Keratinocyte (primary cell): ENCODE results near the gene HIF1A. TPM values are rescaled to one million over a fixed set of nuclear protein-coding genes. Genes with fewer than 3 reads are reported as not detected.

Source experiments
- DNase-seq: peaks from one replicate; pipeline ENCODE4 v3.0.0-alpha.2; 2011; ENCODE audit warnings: low read depth, missing footprints, low spot score
- FAIRE-seq: peaks from 2 replicates; lab custom pipeline; 2011; peaks lifted over from hg19 to GRCh38; lab: Jason Lieb, UNC
- H2AFZ ChIP-seq: 2 replicates; pipeline ENCODE4 v1.6.0; 2012; ENCODE audit warnings: low read length, control low read depth, inconsistent platforms; ENCODE audit not compliant: control insufficient read depth
- H3K27ac ChIP-seq: 2 replicates; pipeline ENCODE4 v1.5.1; 2011; ENCODE audit warnings: low read length; ENCODE audit not compliant: control insufficient read depth, insufficient read depth
- H3K27me3 ChIP-seq: 3 replicates; pipeline ENCODE4 v1.6.0; 2011; ENCODE audit warnings: low read length; ENCODE audit not compliant: control insufficient read depth, insufficient read depth; ENCODE audit errors: extremely low read depth
- H3K36me3 ChIP-seq, 2 experiments: 2 replicates in 1 of 2; 3 replicates in 1 of 2; pipeline ENCODE4 v1.5.1; 2011; ENCODE audit warnings: low read length in 2 of 2, mild to moderate bottlenecking in 1 of 2; ENCODE audit not compliant: control insufficient read depth in 2 of 2, insufficient read depth in 2 of 2; ENCODE audit errors: extremely low read depth in 1 of 2
- H3K4me1 ChIP-seq: 3 replicates; pipeline ENCODE4 v1.5.1; 2011; ENCODE audit warnings: low read length; ENCODE audit not compliant: control insufficient read depth, insufficient read depth; ENCODE audit errors: extremely low read depth
- H3K4me2 ChIP-seq: 3 replicates; pipeline ENCODE4 v1.6.0; 2011; ENCODE audit warnings: low read depth, low read length; ENCODE audit not compliant: control insufficient read depth, insufficient read depth; ENCODE audit errors: extremely low read depth
- H3K4me3 ChIP-seq, 3 experiments: fragments of 200-600 bp in 1 of 3; sonication (generic) in 1 of 3; 2 replicates in 2 of 3; 3 replicates in 1 of 3; pipeline ENCODE4 v1.5.1; 2011 to 2016; ENCODE audit warnings: low read length in 3 of 3, mild to moderate bottlenecking in 3 of 3, control low read depth in 2 of 3, inconsistent platforms in 1 of 3, low read depth in 1 of 3, mixed read lengths in 1 of 3, mixed run types in 1 of 3, moderate library complexity in 1 of 3; ENCODE audit not compliant: control insufficient read depth in 2 of 3, insufficient read depth in 2 of 3; ENCODE audit errors: extremely low read depth in 1 of 3
- H3K79me2 ChIP-seq: 2 replicates; pipeline ENCODE4 v1.6.0; 2012; ENCODE audit warnings: low read length; ENCODE audit not compliant: control insufficient read depth, insufficient read depth
- H3K9ac ChIP-seq: 3 replicates; pipeline ENCODE4 v1.6.0; 2011; ENCODE audit warnings: low read length; ENCODE audit not compliant: control insufficient read depth, insufficient read depth; ENCODE audit errors: extremely low read depth
- H3K9me1 ChIP-seq: 3 replicates; pipeline ENCODE4 v1.6.0; 2011; ENCODE audit warnings: low read length; ENCODE audit not compliant: control insufficient read depth, insufficient read depth; ENCODE audit errors: extremely low read depth
- H3K9me3 ChIP-seq: 2 replicates; pipeline ENCODE4 v1.5.1; 2012; ENCODE audit warnings: low read depth, low read length; ENCODE audit not compliant: control insufficient read depth
- H4K20me1 ChIP-seq: 3 replicates; pipeline ENCODE4 v1.6.0; 2011; ENCODE audit warnings: low read length; ENCODE audit not compliant: control insufficient read depth, insufficient read depth; ENCODE audit errors: extremely low read depth
- CTCF ChIP-seq, 3 experiments: IDR thresholded peaks in 1 of 3; conservative IDR thresholded peaks in 1 of 3; optimal IDR thresholded peaks in 1 of 3; 2 replicates in 2 of 3; 3 replicates in 1 of 3; pipeline versions ENCODE3 to v1.5.1; 2011; ENCODE audit warnings: low read length in 3 of 3, mild to moderate bottlenecking in 3 of 3, moderate library complexity in 2 of 3, control low read depth in 1 of 3, inconsistent platforms in 1 of 3; ENCODE audit not compliant: insufficient read depth in 2 of 3; ENCODE audit errors: extremely low read depth in 1 of 3
- EZH2 ChIP-seq: IDR thresholded peaks from one replicate; pipeline ENCODE4 v1.6.1; 2012; ENCODE audit warnings: inconsistent platforms, mild to moderate bottlenecking, low read length, moderate library complexity
- dilution Hi-C: fragments of 300-500 bp; cut with MboI; formaldehyde crosslinking; loops from one replicate; pipeline ENCODE4 v1.7.0; 2020; ENCODE audit warnings: low sequenced_read_pairs; ENCODE audit not compliant: extremely low pct_ligation_motif_present
- polyA plus RNA-seq, 5 experiments: library from polyadenylated mRNA; depleted of rRNA in 3 of 5; stranded (reverse) in 3 of 5; stranded (forward) in 1 of 5; unstranded in 1 of 5; fragments of >200 nt; gene quantifications; 1 replicate in 1 of 5; 2 replicates in 3 of 5; 3 replicates in 1 of 5; pipeline versions ENCODE4 v1.2.1 to v1.2.3, GENCODE V29; 2011 to 2012; ENCODE audit warnings: missing spikeins in 2 of 5, low read depth in 1 of 5, low replicate concordance in 1 of 5

HIF1A gene
- polyA plus RNA-seq, 1 donor (not counting 4 experiments of a cell fraction or from before 2014, with no cell fraction given), result 202 TPM

GRCh38 chr14:61739133-61739532, 43.8 kb downstream of the HIF1A start:
- Histone ChIP-seq H3K9ac (no peak overlapping the region), H3K9me3 (no peaks in the 10 kb centered on the region), H4K20me1 (no peaks in the 10 kb centered on the region), H3K4me2 (no peak overlapping the region), H3K4me1 (no peaks in the 10 kb centered on the region), H2AFZ (no peak overlapping the region), H3K27me3 (no peaks in the 10 kb centered on the region), H3K79me2 (peaks cover 8% of the 10 kb centered on the region), H3K27ac (no peak overlapping the region), H3K4me3 (no peak overlapping the region), H3K9me1 (no peaks in the 10 kb centered on the region), H3K36me3 (peaks cover 27 to 35% of the 10 kb centered on the region in 2 experiments)
- TF ChIP-seq CTCF (optimal IDR thresholded peaks at IDR 0.05 in 1 of 3, IDR thresholded peaks at IDR 0.05 in 1 of 3, conservative IDR thresholded peaks at IDR 0.05 in 1 of 3; ENCODE audit: extremely low read depth in 1 of 3, insufficient read depth in 2 of 3, low read length in 3 of 3) (no peak), EZH2 (no peak)
- FAIRE-seq (no peak), DNase-seq (no peak)
- dilution Hi-C loops, result no loop called here

- dilution Hi-C loops, result loop anchor here (10.0 kb wide), 1 partner anchor 278 kb away; no protein-coding TSS in a partner anchor
- Histone ChIP-seq H3K4me3 (no peak overlapping the region), H3K4me1 (no peaks in the 10 kb centered on the region), H3K27me3 (no peaks in the 10 kb centered on the region), H3K4me2 (no peak overlapping the region), H3K27ac (no peak overlapping the region), H3K9ac (no peak overlapping the region), H4K20me1 (no peaks in the 10 kb centered on the region), H3K36me3 (peaks cover 25% of the 10 kb centered on the region in 2 experiments), H3K9me1 (no peaks in the 10 kb centered on the region), H3K9me3 (no peaks in the 10 kb centered on the region), H2AFZ (no peak overlapping the region), H3K79me2 (peaks cover 6% of the 10 kb centered on the region)
- TF ChIP-seq EZH2, result no peak
- no peak for TF ChIP-seq CTCF (optimal IDR thresholded peaks at IDR 0.05 in 1 of 3, IDR thresholded peaks at IDR 0.05 in 1 of 3, conservative IDR thresholded peaks at IDR 0.05 in 1 of 3; ENCODE audit: extremely low read depth in 1 of 3, insufficient read depth in 2 of 3, low read length in 3 of 3)
- FAIRE-seq, result no peak
- no peak for DNase-seq
These were observed 47.1 kb downstream of the HIF1A start for GRCh38 chr14:61742371-61742770.
